ENCODE results near the gene SH3RF3.

The SH3RF3 gene

DNA sequence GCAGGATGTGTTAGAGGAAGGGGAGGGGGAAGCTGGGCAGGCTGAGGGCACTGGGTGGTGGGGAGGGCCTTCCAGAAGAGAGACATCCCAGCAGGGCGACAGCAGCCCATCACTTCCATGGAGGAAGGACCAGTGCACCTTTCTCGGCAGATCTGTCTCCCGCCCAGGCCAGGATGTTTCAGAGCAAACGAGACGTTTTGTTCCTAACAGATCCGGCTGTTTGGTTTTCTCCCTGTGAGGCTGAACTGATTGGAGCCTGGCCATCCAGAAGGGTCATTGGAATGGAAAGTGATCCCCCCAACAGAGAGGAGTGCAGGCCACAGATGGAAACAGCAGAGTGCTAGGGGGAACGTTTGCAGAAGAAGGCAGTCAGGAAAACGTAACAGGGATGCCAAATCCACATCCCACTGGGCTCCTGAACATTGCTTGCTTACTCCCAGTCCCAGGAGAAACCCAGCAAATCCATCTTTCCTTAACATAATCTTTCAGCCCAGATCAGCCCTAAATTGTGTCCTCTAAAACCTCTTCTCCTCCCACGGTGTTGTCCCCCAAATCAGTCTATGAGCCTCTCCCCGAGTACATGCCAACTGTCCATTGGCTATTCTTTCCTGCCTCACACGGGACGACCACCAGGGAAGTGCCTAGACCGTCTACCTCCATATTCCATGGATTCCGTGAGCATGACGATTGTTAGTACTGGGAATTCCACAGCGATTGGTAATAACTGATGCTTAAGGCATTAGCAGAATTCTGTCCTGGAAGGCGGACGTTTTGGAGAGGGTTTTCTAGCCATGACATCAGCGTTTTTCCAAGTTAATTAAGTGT is 357.9 kb downstream of the SH3RF3 start:
- H3K9me3 ChIP-seq (ENCODE audit: insufficient read depth, low read depth, low read length) = peaks cover 6% of the 10 kb centered on the region
- no CpG with 5 or more reads among the region's 19 CpGs for WGBS (ENCODE audit: extremely low coverage, insufficient coverage, insufficient read length)
- H3K79me1 ChIP-seq (ENCODE audit: low read length) = peaks cover 11% of the 10 kb centered on the region

DNA sequence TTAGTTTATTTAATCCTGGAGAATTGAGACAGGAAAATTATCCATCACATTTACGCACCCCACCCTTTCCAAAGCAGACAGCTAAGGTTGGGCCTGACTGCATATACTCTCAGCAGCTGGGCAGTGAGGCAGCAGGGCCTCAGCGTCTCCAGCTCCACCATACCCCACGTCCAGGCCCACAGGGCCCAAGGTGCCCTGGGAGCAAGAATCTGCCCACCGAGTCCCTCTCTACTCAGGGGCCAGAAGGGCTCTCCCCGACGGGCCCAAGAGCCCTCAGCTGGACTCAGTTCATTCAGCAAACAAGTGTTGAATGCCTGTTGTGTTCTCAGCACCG is 358.5 kb downstream of the SH3RF3 start:
- no CpG with 5 or more reads among the region's 7 CpGs for WGBS (ENCODE audit: extremely low coverage, insufficient coverage, insufficient read length)
- Histone ChIP-seq H3K4ac (ENCODE audit: low read depth, low read length) (no peak overlapping the region), H3K4me1 (ENCODE audit: control insufficient read depth in 1 of 2, insufficient read depth in 2 of 2, low read length in 2 of 2) (peaks cover 5 to 10% of the 10 kb centered on the region in 2 experiments), H2BK5ac (ENCODE audit: low read depth, low read length, poor library complexity) (peak overlapping the region; percentile 20), H3K4me3 (ENCODE audit: low read depth, low read length) (no peak overlapping the region), H3K4me2 (ENCODE audit: low read length) (no peak overlapping the region), H3K27me3 (ENCODE audit: insufficient read depth, low read length) (no peaks in the 10 kb centered on the region), H3K79me2 (ENCODE audit: control insufficient read depth, insufficient read depth, low read length, poor library complexity) (no peaks in the 10 kb centered on the region), H3K27ac (ENCODE audit: low read depth, low read length) (no peak overlapping the region), H3K36me3 (ENCODE audit: control insufficient read depth in 1 of 2, insufficient read depth in 2 of 2, low read length in 2 of 2) (no peaks in the 10 kb centered on the region), H4K8ac (ENCODE audit: low read depth, low read length) (peak overlapping the region; percentile 56), H4K12ac (ENCODE audit: low read depth, low read length) (no peak overlapping the region), H3K23ac (ENCODE audit: low read length) (no peak overlapping the region), H4K91ac (ENCODE audit: low read depth, low read length) (no peak overlapping the region), H2AK5ac (ENCODE audit: low read length) (peak overlapping the region; percentile 13), H3K9ac (ENCODE audit: low read length) (no peak overlapping the region), H3K79me1 (ENCODE audit: low read length) (peaks cover 11% of the 10 kb centered on the region), H2BK12ac (ENCODE audit: low read length) (peak overlapping the region; percentile 28), H2BK120ac (ENCODE audit: insufficient read depth, low read length, poor library complexity) (peak overlapping the region; percentile 38), H3K18ac (ENCODE audit: low read length) (peak overlapping the region; percentile 42), H3K9me3 (ENCODE audit: insufficient read depth, low read depth, low read length) (peaks cover 6% of the 10 kb centered on the region), H3K14ac (ENCODE audit: low read length) (peak overlapping the region; percentile 40), H2AFZ (ENCODE audit: insufficient read depth, low read length, poor library complexity) (no peak overlapping the region)
- DNase-seq = no peak

More for the DNA sequence above, 357.9 kb downstream of the SH3RF3 start:
- Histone ChIP-seq H2AFZ (ENCODE audit: insufficient read depth, low read length, poor library complexity) (no peak overlapping the region), H3K14ac (ENCODE audit: low read length) (no peak overlapping the region), H2AK5ac (ENCODE audit: low read length) (peak overlapping the region; percentile 38), H4K91ac (ENCODE audit: low read depth, low read length) (peak overlapping the region; percentile 46), H3K4me3 (ENCODE audit: low read depth, low read length) (no peak overlapping the region), H3K36me3 (ENCODE audit: control insufficient read depth in 1 of 2, insufficient read depth in 2 of 2, low read length in 2 of 2) (no peaks in the 10 kb centered on the region), H3K4me2 (ENCODE audit: low read length) (no peak overlapping the region), H3K23ac (ENCODE audit: low read length) (no peak overlapping the region), H4K12ac (ENCODE audit: low read depth, low read length) (no peak overlapping the region), H3K27me3 (ENCODE audit: insufficient read depth, low read length) (no peaks in the 10 kb centered on the region), H3K79me2 (ENCODE audit: control insufficient read depth, insufficient read depth, low read length, poor library complexity) (no peaks in the 10 kb centered on the region), H2BK12ac (ENCODE audit: low read length) (peak overlapping the region; percentile 1), H2BK5ac (ENCODE audit: low read depth, low read length, poor library complexity) (no peak overlapping the region), H3K27ac (ENCODE audit: low read depth, low read length) (no peak overlapping the region), H3K18ac (ENCODE audit: low read length) (no peak overlapping the region), H3K4ac (ENCODE audit: low read depth, low read length) (no peak overlapping the region), H4K8ac (ENCODE audit: low read depth, low read length) (no peak overlapping the region), H3K9ac (ENCODE audit: low read length) (no peak overlapping the region), H2BK120ac (ENCODE audit: insufficient read depth, low read length, poor library complexity) (peak overlapping the region; percentile 34), H3K4me1 (ENCODE audit: control insufficient read depth in 1 of 2, insufficient read depth in 2 of 2, low read length in 2 of 2) (peaks cover 5 to 10% of the 10 kb centered on the region in 2 experiments)
- DNase-seq = peak; percentile 75 to 91

GRCh38 chr2:109487871-109488655 is 359.1 kb downstream of the SH3RF3 start:
- peaks cover 5 to 10% of the 10 kb centered on the region in 2 experiments for H3K4me1 ChIP-seq (ENCODE audit: control insufficient read depth in 1 of 2, insufficient read depth in 2 of 2, low read length in 2 of 2)
- no peak overlapping the region for H3K18ac ChIP-seq (ENCODE audit: low read length)
- peak overlapping the region; percentile 65 for H4K91ac ChIP-seq (ENCODE audit: low read depth, low read length)
- H3K23ac ChIP-seq (ENCODE audit: low read length) = no peak overlapping the region
- H4K12ac ChIP-seq (ENCODE audit: low read depth, low read length) = no peak overlapping the region
- peak overlapping the region; percentile 38 for H3K14ac ChIP-seq (ENCODE audit: low read length)
- WGBS (ENCODE audit: extremely low coverage, insufficient coverage, insufficient read length) = no CpG with 5 or more reads among the region's 14 CpGs
- H3K9ac ChIP-seq (ENCODE audit: low read length) = no peak overlapping the region
- no peak overlapping the region for H3K4ac ChIP-seq (ENCODE audit: low read depth, low read length)
- no peak overlapping the region for H3K27ac ChIP-seq (ENCODE audit: low read depth, low read length)
- H3K36me3 ChIP-seq (ENCODE audit: control insufficient read depth in 1 of 2, insufficient read depth in 2 of 2, low read length in 2 of 2) = no peaks in the 10 kb centered on the region
- no peak overlapping the region for H4K8ac ChIP-seq (ENCODE audit: low read depth, low read length)
- H3K79me2 ChIP-seq (ENCODE audit: control insufficient read depth, insufficient read depth, low read length, poor library complexity) = no peaks in the 10 kb centered on the region
- H3K4me2 ChIP-seq (ENCODE audit: low read length) = no peak overlapping the region
- peak overlapping the region; percentile 20 for H2BK5ac ChIP-seq (ENCODE audit: low read depth, low read length, poor library complexity)
- H2AK5ac ChIP-seq (ENCODE audit: low read length) = no peak overlapping the region
- no peak overlapping the region for H3K4me3 ChIP-seq (ENCODE audit: low read depth, low read length)
- peak overlapping the region; percentile 56 for H2BK12ac ChIP-seq (ENCODE audit: low read length)
- no peak for DNase-seq
- H2AFZ ChIP-seq (ENCODE audit: insufficient read depth, low read length, poor library complexity) = no peak overlapping the region
- no peaks in the 10 kb centered on the region for H3K27me3 ChIP-seq (ENCODE audit: insufficient read depth, low read length)
- peaks cover 11% of the 10 kb centered on the region for H3K79me1 ChIP-seq (ENCODE audit: low read length)
- H2BK120ac ChIP-seq (ENCODE audit: insufficient read depth, low read length, poor library complexity) = peak overlapping the region; percentile 27
- H3K9me3 ChIP-seq (ENCODE audit: insufficient read depth, low read depth, low read length) = peaks cover 6% of the 10 kb centered on the region

GRCh38 chr2:109489296-109489695 is 360.3 kb downstream of the SH3RF3 start:
- Histone ChIP-seq H4K8ac (ENCODE audit: low read depth, low read length) (no peak overlapping the region), H4K91ac (ENCODE audit: low read depth, low read length) (no peak overlapping the region), H3K79me1 (ENCODE audit: low read length) (peaks cover 11% of the 10 kb centered on the region), H3K4me1 (ENCODE audit: control insufficient read depth in 1 of 2, insufficient read depth in 2 of 2, low read length in 2 of 2) (peaks cover 5 to 10% of the 10 kb centered on the region in 2 experiments), H2AK5ac (ENCODE audit: low read length) (no peak overlapping the region), H3K23ac (ENCODE audit: low read length) (no peak overlapping the region), H3K27ac (ENCODE audit: low read depth, low read length) (no peak overlapping the region), H3K9me3 (ENCODE audit: insufficient read depth, low read depth, low read length) (peaks cover 6% of the 10 kb centered on the region), H2BK12ac (ENCODE audit: low read length) (no peak overlapping the region), H2BK120ac (ENCODE audit: insufficient read depth, low read length, poor library complexity) (no peak overlapping the region), H4K12ac (ENCODE audit: low read depth, low read length) (no peak overlapping the region), H3K18ac (ENCODE audit: low read length) (no peak overlapping the region), H3K36me3 (ENCODE audit: control insufficient read depth in 1 of 2, insufficient read depth in 2 of 2, low read length in 2 of 2) (no peaks in the 10 kb centered on the region), H3K4me3 (ENCODE audit: low read depth, low read length) (no peak overlapping the region), H3K9ac (ENCODE audit: low read length) (no peak overlapping the region), H2BK5ac (ENCODE audit: low read depth, low read length, poor library complexity) (no peak overlapping the region), H3K4ac (ENCODE audit: low read depth, low read length) (no peak overlapping the region), H3K27me3 (ENCODE audit: insufficient read depth, low read length) (no peaks in the 10 kb centered on the region), H3K14ac (ENCODE audit: low read length) (no peak overlapping the region), H3K79me2 (ENCODE audit: control insufficient read depth, insufficient read depth, low read length, poor library complexity) (no peaks in the 10 kb centered on the region), H2AFZ (ENCODE audit: insufficient read depth, low read length, poor library complexity) (no peak overlapping the region), H3K4me2 (ENCODE audit: low read length) (no peak overlapping the region)
- no peak for DNase-seq
- no CpG with 5 or more reads among the region's 9 CpGs for WGBS (ENCODE audit: extremely low coverage, insufficient coverage, insufficient read length)

All from trophoblast cell (in vitro differentiated cells and primary cell).